Vagina (tissue), 2 donors: Measurements from ENCODE around the gene MAX.

Experiments used
- POLR2A ChIP-seq, 2 donors: fragments of 450-650 bp; IDR thresholded peaks; one replicate each; pipeline ENCODE4 v1.6.1; 2017; ENCODE audit warnings: antibody characterized with exemption in 2 of 2, mild to moderate bottlenecking in 2 of 2, moderate library complexity in 2 of 2
- POLR2AphosphoS5 ChIP-seq, 2 donors: sonication (generic); formaldehyde crosslinking; IDR thresholded peaks; one replicate each; pipeline ENCODE4 v1.9.0; 2017; ENCODE audit warnings: antibody characterized with exemption in 2 of 2, mild to moderate bottlenecking in 2 of 2, low read depth in 1 of 2; ENCODE audit not compliant: insufficient read depth in 1 of 2
- TF ChIP-seq, protein P1 (sequence below), 3 experiments: fragments of 450-650 bp in 2 of 3; fragments of 200-600 bp in 1 of 3; sonication (generic) in 1 of 3; IDR thresholded peaks; one replicate each; pipeline ENCODE4 v1.5.1; 2017 to 2019; ENCODE audit warnings: antibody characterized with exemption in 3 of 3, mild to moderate bottlenecking in 2 of 3, moderate library complexity in 2 of 3

DNA sequence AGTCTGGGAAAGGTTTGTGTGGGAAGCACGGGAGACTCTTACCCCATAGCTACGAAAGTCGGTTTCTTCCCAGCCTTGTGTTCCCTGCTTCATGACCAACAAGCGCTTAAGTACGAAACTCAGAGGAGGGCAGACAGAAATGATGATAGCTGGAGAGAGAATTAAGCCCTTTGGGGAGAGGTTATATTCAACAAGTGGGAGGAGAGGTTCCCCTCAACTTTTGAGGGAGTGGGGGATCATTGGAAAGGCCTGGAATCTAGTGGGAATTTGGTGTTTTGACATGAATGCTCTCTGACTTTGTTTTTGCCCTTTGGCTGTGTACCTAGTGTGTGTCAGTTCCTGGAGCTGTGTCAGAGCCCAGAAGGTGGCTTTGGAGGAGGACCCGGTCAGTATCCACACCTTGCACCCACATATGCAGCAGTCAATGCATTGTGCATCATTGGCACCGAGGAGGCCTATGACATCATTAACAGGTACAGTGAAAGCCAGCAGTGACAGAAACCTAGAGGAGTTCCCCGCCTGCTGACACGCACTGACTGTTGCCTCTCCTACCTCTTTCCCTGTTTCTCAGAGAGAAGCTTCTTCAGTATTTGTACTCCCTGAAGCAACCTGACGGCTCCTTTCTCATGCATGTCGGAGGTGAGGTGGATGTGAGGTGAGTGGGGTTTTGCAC is 75.1 kb downstream of the MAX start:
- TF ChIP-seq POLR2A (IDR thresholded peaks at IDR 0.05), result no peak
- TF ChIP-seq, protein P1, sequence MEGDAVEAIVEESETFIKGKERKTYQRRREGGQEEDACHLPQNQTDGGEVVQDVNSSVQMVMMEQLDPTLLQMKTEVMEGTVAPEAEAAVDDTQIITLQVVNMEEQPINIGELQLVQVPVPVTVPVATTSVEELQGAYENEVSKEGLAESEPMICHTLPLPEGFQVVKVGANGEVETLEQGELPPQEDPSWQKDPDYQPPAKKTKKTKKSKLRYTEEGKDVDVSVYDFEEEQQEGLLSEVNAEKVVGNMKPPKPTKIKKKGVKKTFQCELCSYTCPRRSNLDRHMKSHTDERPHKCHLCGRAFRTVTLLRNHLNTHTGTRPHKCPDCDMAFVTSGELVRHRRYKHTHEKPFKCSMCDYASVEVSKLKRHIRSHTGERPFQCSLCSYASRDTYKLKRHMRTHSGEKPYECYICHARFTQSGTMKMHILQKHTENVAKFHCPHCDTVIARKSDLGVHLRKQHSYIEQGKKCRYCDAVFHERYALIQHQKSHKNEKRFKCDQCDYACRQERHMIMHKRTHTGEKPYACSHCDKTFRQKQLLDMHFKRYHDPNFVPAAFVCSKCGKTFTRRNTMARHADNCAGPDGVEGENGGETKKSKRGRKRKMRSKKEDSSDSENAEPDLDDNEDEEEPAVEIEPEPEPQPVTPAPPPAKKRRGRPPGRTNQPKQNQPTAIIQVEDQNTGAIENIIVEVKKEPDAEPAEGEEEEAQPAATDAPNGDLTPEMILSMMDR (IDR thresholded peaks at IDR 0.05), result no peak
- TF ChIP-seq POLR2AphosphoS5 (IDR thresholded peaks at IDR 0.05; ENCODE audit: insufficient read depth in 1 of 2, low read depth in 1 of 2), result no peak
